T-helper 2 cell treated with Interferon-gamma antibody and Interleukin-4, amounts not matched to agents 5 μg/mL and 100 μg/mL, for 36 hours (primary cell): ENCODE measurements around the gene POR.

Source experiments
- DNase-seq: peaks from one replicate; pipeline ENCODE4 v3.0.0; 2021; ENCODE audit warnings: low spot score
- H3K27ac Mint-ChIP-seq: one replicate; pipeline ENCODE4 v1.8.0; 2021; ENCODE audit warnings: mild to moderate bottlenecking, mixed read lengths
- H3K27me3 Mint-ChIP-seq: one replicate; pipeline ENCODE4 v1.8.0; 2021; ENCODE audit warnings: low read depth, mixed read lengths
- H3K36me3 Mint-ChIP-seq: one replicate; pipeline ENCODE4 v1.8.0; 2021; ENCODE audit warnings: low read depth, mixed read lengths
- H3K4me1 Mint-ChIP-seq: one replicate; pipeline ENCODE4 v1.8.0; 2021; ENCODE audit warnings: low read depth, mixed read lengths
- H3K4me3 Mint-ChIP-seq: one replicate; pipeline ENCODE4 v1.8.0; 2022; ENCODE audit warnings: mild to moderate bottlenecking, moderate library complexity, mixed read lengths
- H3K9me3 Mint-ChIP-seq: one replicate; pipeline ENCODE4 v1.8.0; 2021; ENCODE audit warnings: mixed read lengths

The POR gene

DNA sequence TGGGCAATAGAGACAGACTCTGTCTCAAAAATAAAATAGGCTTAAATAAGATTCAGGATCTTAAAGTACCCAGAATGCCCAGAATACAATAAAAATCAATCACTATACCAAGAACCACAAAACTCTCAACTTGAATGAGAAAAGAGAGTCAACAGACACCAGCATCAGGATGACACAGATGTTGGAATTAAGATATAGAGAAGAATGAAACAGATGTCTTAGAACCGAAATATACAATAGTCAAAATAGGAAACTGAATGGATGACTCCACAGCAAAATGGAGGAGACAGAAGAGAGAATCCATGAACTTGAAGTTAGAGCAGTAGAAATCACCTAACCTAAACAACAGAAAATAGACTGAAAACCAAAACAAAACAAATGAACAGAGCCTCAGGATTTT is 29.6 kb downstream of the POR start:
- Mint-ChIP-seq H3K4me1 (peaks cover 8% of the 10 kb centered on the region), H3K4me3 (no peak overlapping the region), H3K27me3 (no peaks in the 10 kb centered on the region), H3K27ac (no peak overlapping the region), H3K9me3 (no peaks in the 10 kb centered on the region), H3K36me3 (peaks cover 2% of the 10 kb centered on the region)
- no peak for DNase-seq

DNA sequence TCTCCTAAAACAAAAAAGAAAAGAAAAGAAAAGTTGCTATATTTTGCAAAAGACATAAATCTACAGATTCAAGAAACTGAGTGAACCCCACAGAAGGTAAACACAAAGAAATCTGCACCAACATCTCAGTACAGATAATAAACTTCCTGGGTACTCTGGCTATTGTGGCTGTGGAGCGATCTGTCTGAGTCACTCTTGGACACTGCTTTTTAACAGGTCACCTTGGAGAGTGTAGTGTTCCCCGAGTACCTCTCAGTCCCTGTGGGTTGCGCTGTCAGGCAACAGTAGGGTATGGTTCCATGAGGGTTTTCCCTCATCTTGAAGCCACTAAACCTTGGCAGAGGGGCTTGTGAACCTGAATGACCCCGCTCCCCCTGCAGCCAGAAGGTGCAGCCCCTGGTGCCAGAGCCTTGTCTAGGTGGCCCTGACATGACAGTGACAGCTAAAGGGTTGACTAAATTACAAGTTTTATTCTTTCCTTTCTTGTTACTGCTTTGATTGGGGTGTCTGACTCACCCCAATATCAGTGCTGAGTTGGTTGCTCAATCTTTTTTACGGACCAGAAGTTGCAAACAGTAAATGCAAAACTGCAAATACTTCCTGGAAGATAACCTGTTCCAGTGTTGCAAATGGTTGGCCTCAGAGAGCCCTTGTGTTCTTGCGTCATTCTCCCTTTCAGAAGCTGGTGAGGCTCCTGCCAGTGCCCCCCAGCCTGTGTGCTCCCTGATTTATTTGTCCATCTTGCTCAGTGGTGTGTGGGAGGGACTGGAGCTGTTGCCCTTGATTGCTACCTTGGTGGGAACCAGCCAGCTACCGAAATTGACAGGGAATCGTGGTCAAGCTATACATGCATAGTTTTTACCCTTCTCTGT is 30.6 kb downstream of the POR start:
- Mint-ChIP-seq H3K27me3 (no peaks in the 10 kb centered on the region), H3K4me3 (no peak overlapping the region), H3K9me3 (no peaks in the 10 kb centered on the region), H3K27ac (no peak overlapping the region), H3K4me1 (peaks cover 8% of the 10 kb centered on the region), H3K36me3 (peaks cover 2% of the 10 kb centered on the region)
- no peak for DNase-seq

DNA sequence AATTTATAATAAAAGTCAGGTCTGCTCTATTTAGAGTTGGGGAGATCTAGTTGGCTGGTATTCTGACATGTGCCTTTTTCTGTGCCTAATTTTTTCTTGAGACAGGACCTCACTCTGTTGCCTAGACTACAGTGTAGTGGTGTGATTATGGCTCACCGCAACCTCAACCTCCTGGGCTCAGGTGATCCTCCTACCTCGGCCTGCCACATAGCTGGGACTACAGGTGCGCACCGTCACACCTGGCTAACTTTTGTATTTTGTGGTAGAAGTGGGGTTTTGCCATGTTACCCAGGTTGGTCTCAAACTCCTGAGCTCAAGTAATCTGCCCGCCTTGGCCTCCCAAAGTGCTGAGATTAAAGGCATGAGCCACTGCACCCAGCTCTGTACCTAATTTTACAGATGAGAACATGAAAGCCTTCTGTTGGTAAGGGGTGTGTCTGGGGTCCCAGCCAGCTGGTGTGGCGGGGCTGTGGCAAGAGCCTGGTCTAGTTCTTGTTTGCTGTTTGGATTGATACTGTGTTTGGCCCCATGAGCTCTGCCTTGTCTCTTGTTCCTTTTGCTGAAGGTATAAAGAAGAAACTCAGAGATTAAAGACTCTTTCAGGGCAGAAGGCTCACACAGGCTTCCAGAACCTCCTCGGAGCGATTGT is 31.4 kb downstream of the POR start:
- DNase-seq = no peak
- H3K27me3 Mint-ChIP-seq = no peaks in the 10 kb centered on the region
- H3K27ac Mint-ChIP-seq = no peak overlapping the region
- peaks cover 2% of the 10 kb centered on the region for H3K36me3 Mint-ChIP-seq
- H3K9me3 Mint-ChIP-seq = no peaks in the 10 kb centered on the region
- peaks cover 8% of the 10 kb centered on the region for H3K4me1 Mint-ChIP-seq
- H3K4me3 Mint-ChIP-seq = no peak overlapping the region

DNA sequence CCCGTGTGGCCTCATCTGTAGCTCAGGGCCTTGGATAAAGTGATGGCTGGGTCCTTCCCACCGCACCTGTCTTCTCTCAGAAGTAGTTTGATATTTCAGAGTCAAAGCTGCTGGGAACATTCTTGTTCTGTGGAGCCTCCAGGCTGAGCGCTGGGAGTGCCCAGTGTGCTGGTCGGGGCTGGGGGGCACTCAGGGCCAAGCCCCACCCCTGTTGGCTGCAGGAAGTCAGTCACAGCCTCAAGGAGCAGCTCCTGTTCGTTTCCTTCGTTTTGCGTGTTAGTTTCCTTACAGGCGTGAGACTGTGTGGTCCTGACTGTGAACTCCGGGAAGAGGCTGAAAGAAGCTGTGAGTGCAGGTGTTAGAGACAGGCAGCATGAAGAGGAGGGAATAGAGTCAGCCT is 33.2 kb downstream of the POR start:
- peaks cover 2% of the 10 kb centered on the region for H3K36me3 Mint-ChIP-seq
- no peak overlapping the region for H3K27ac Mint-ChIP-seq

DNA sequence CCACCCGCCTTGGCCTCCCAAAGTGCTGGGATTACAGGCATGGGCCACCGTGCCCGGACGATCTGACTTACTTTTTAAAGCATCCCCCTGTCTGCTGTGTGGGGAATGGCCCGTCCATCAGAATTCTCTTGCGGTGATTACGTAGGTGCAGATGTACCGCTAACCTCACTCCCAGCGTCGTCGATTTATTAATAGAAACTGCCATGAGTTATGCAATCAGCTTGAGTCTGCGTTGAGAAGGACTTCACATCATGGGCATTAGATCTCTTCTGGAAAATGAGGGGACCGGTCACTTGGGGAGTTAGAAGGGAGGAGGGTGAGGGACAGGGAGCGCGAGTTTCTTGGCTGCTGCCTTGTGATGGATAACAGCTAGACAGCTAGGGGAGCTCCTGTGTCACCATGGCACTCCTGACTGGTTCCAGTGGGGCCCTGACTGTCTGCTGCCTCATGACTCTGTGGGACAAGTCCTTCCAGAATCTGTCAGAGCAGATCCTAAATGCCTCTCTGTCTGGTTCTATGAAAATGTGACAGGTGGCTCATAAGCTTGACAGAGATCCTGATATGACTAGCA is 35.2 kb downstream of the POR start:
- DNase-seq = no peak
- Mint-ChIP-seq H3K27ac (no peak overlapping the region), H3K4me3 (no peak overlapping the region), H3K27me3 (no peaks in the 10 kb centered on the region), H3K9me3 (no peaks in the 10 kb centered on the region), H3K36me3 (peaks cover 2% of the 10 kb centered on the region), H3K4me1 (peaks cover 6% of the 10 kb centered on the region)

More for the DNA sequence above, 33.2 kb downstream of the POR start:
- H3K27me3 Mint-ChIP-seq = no peaks in the 10 kb centered on the region
- no peak for DNase-seq
- H3K9me3 Mint-ChIP-seq = no peaks in the 10 kb centered on the region
- peaks cover 8% of the 10 kb centered on the region for H3K4me1 Mint-ChIP-seq
- H3K4me3 Mint-ChIP-seq = no peak overlapping the region

DNA sequence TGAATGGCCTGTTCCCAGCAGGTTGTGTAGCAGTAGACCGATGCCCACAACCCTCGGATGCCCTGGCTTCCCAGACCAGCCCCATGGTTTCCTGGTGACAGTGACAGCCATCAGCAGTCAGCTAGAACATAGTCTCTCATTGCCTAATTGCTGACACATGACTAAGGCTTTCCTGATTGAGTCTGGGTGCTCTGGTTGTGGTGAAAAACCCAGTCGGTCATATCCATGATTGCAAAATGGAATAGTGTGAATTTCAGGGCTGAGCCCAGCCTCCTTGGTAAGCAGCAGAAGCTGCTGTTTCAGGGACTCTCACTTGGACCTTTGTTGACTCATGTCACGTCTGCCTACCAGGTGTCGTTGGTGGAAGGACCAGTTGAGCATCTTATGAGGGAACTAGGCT is 36.6 kb downstream of the POR start:
- no peak for DNase-seq
- Mint-ChIP-seq H3K36me3 (no peaks in the 10 kb centered on the region), H3K9me3 (no peaks in the 10 kb centered on the region), H3K4me3 (no peak overlapping the region), H3K27ac (no peak overlapping the region), H3K4me1 (no peaks in the 10 kb centered on the region), H3K27me3 (no peaks in the 10 kb centered on the region)

DNA sequence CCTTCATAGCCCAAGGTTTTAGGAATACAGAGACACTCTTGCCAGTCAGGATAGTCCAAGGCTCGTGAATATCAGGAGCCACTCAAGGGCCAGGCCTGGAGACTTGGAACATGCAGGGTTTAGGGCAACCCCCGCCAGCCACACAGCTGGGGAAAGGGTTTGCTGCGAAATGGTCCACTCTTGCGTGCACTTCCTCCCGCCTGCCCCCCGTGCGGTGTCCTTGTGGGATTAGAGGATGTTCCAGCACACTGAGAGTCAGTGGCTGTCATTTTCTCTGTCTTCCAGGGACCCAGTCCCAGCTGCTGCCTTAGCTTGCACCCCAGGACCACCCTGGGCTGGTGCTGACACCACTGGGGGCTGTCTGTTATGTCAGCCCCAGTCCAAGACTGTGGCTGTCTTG is 38.5 kb downstream of the POR start:
- H3K4me3 Mint-ChIP-seq = no peak overlapping the region

DNA sequence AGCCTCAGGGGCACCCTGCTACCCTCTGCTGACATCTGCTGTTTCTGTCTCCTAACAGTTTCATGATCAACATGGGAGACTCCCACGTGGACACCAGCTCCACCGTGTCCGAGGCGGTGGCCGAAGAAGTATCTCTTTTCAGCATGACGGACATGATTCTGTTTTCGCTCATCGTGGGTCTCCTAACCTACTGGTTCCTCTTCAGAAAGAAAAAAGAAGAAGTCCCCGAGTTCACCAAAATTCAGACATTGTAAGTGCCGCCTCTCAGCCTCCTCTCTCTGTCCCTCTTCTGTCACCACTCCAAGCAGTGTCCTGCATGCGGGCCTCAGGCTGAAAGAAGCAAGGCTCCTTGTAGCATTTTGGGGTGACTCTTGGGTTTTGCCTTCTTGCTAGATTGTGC is 39.0 kb downstream of the POR start:
- Mint-ChIP-seq H3K27me3 (no peaks in the 10 kb centered on the region), H3K36me3 (no peaks in the 10 kb centered on the region), H3K4me3 (no peak overlapping the region), H3K27ac (no peak overlapping the region), H3K4me1 (no peaks in the 10 kb centered on the region), H3K9me3 (no peaks in the 10 kb centered on the region)
- no peak for DNase-seq

More for the DNA sequence above, 38.5 kb downstream of the POR start:
- H3K36me3 Mint-ChIP-seq = no peaks in the 10 kb centered on the region
- no peak overlapping the region for H3K27ac Mint-ChIP-seq
- no peak for DNase-seq
- no peaks in the 10 kb centered on the region for H3K9me3 Mint-ChIP-seq
- no peaks in the 10 kb centered on the region for H3K4me1 Mint-ChIP-seq
- no peaks in the 10 kb centered on the region for H3K27me3 Mint-ChIP-seq

DNA sequence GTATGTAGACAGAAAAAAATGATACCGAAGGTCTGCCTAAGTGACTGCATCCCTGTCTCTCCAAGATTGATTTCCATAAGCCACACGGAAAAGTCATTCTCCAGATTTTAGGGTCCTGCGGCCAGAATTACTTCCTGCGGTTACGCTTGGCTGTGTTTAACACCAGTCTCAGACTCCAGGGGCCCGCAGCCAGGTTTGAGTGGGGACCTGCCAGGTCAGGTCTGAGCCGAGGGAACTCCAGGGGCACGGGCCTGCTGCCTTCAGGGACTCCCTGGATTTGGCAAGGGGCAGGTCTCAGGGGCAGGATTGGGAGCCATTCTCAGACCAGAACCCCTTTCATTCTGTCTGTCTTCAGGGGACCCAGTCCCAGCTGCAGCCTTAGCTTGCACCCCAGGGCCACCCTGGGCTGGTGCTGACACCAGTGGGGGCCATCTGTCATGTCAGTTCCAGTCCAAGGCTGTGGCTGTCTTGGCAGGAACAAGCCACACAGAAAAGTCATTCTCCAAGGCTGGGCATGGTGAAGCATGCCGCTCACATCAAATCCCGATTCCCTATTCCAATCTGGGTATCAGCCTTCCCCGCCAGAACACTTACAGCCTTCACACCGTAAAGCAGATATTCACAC is 40.5 kb downstream of the POR start:
- Mint-ChIP-seq H3K4me3 (no peak overlapping the region), H3K4me1 (no peaks in the 10 kb centered on the region), H3K9me3 (no peaks in the 10 kb centered on the region), H3K27ac (no peak overlapping the region), H3K36me3 (no peaks in the 10 kb centered on the region), H3K27me3 (no peaks in the 10 kb centered on the region)
- DNase-seq = no peak

DNA sequence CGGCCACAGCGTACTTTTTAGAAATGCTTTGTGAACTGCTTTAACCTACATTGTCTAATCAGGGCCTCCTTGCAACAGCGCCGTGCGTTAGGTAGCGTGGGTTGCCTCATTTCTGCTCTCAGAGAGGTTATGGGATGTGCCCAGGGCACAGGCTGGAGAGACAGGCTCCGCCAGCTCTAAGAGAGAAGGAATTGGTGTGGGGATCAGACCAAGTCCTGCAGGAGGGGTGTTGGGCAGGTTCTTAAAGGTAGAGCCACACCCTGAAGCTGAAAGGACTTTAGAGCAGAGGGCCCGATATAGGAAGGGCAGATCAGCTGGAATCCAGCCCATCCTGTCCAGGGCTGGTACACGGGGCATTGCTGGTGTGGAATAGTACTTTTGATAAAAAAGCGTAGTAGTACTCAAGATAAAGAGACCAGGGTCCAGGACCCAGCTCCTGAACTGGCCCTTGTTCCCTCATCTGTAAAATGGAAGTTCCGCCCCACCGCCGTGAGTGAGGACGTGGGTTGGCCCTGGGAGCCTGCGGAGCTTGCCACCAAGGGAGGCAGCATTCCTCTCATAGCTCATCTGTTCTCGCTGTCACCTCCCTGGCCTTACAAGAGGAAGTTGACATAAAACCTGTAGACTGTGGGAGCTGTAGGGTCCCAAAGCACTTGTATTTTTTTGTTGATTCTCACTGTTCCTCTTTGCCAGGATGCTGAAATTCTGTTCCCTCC is 42.2 kb downstream of the POR start:
- Mint-ChIP-seq H3K27me3 (no peaks in the 10 kb centered on the region), H3K9me3 (no peaks in the 10 kb centered on the region), H3K27ac (no peak overlapping the region), H3K36me3 (no peaks in the 10 kb centered on the region), H3K4me1 (no peaks in the 10 kb centered on the region), H3K4me3 (no peak overlapping the region)
- DNase-seq = no peak

DNA sequence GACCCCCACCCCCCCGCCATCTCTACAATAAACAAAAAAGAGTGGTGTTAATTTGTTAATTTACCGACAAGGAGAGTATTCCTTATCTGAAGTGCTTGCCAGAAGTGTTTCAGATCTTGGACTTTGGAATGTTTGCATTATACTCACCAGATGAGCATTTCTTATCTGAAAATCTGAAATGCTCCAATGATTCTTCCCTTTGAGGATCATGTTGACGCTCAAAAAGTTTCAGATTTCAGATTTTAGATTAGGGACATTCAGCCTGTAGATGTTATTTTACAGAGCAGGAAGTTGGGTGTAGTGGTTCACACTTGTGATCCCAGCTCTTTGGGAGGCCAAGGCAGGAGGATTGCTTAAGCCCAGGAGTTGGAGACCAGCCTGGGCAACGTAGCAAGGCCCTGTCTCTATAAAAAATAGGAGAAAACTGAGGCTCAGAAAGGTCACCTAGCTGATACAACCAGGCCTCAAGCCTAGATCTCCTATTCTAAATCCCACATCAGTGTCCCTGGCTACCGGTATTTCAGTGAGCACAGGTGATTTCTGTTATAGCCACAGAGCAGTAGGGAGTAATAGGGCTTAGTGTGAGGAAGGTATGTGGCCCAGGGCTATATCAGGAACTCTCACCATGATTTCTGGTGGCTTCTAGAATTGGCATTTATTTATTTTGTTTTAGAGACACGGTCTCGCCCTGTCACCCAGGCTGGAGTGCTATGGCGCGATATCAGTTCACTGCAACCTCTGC is 44.0 kb downstream of the POR start:
- H3K4me1 Mint-ChIP-seq = no peaks in the 10 kb centered on the region
- no peak for DNase-seq
- H3K36me3 Mint-ChIP-seq = no peaks in the 10 kb centered on the region
- H3K9me3 Mint-ChIP-seq = no peaks in the 10 kb centered on the region
- H3K4me3 Mint-ChIP-seq = no peak overlapping the region
- H3K27ac Mint-ChIP-seq = no peak overlapping the region
- no peaks in the 10 kb centered on the region for H3K27me3 Mint-ChIP-seq

DNA sequence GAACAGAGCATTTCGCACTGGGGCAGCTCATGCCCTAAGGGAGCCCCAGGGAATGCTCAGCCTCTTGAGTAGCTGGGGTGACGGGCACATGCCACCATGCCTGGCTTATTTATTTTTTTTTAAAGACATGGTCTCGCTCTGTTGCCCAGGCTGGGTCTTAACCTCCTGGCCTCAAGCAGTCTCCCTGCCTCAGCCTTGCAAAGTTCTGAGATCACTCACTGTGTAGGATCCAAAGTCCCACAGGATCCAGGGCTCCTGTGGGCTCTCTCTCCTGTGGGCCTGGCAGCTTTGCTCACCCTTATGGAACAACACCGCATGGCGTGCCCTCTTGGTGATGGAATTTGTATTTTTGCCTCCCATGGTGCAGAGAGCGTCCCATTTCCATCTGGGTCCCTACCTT is 45.4 kb downstream of the POR start:
- no peak overlapping the region for H3K27ac Mint-ChIP-seq
- H3K27me3 Mint-ChIP-seq = no peaks in the 10 kb centered on the region
- DNase-seq = no peak
- H3K4me1 Mint-ChIP-seq = no peaks in the 10 kb centered on the region
- no peaks in the 10 kb centered on the region for H3K9me3 Mint-ChIP-seq
- H3K36me3 Mint-ChIP-seq = no peaks in the 10 kb centered on the region
- no peak overlapping the region for H3K4me3 Mint-ChIP-seq

DNA sequence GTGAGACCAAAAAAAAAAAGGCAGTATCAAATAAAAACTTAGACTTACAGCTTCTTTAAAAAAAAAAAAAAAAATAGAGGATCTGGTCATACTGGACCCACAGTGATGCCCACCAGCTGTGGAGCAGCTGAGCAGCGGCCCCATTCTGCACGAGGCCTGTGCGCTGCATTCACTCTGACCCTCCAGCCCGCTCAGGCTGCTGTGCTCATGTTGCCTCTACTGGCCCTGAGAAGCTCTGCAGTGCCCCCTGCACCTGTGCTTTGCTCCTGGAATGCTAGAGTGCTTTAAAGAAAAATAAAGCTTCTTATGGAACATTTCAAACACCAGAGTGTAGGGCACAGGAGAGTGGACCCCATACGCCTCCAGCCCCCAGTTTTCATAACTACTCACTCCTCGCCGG is 46.3 kb downstream of the POR start:
- H3K27me3 Mint-ChIP-seq = no peaks in the 10 kb centered on the region
- H3K4me1 Mint-ChIP-seq = no peaks in the 10 kb centered on the region
- DNase-seq = no peak
- no peak overlapping the region for H3K4me3 Mint-ChIP-seq
- H3K36me3 Mint-ChIP-seq = no peaks in the 10 kb centered on the region
- H3K9me3 Mint-ChIP-seq = no peaks in the 10 kb centered on the region
- H3K27ac Mint-ChIP-seq = no peak overlapping the region
